GM21825 (cell line): Measurements from ENCODE around the gene GPS1.

Experiments
- ATAC-seq: cut with Tn5 transposase; IDR thresholded peaks from one replicate; pipeline ENCODE4 v1.9.1; 2021; ENCODE audit warnings: mild to moderate bottlenecking, moderate library complexity; ENCODE audit not compliant: unreplicated experiment

GPS1 gene

GRCh38 chr17:82086941-82087906 is 35.5 kb downstream of the GPS1 start:
- no peak for ATAC-seq

GRCh38 chr17:82087961-82088837 is 36.5 kb downstream of the GPS1 start:
- ATAC-seq = no peak

- no peak for ATAC-seq
These were observed 37.4 kb downstream of the GPS1 start for GRCh38 chr17:82088838-82089722.

- ATAC-seq = no peak
These were observed 38.2 kb downstream of the GPS1 start for GRCh38 chr17:82089723-82090548.

GRCh38 chr17:82090549-82091263 is 39.0 kb downstream of the GPS1 start:
- ATAC-seq = no peak

- ATAC-seq = no peak
These were observed 39.8 kb downstream of the GPS1 start for GRCh38 chr17:82091264-82092066.

- ATAC-seq = no peak
These were observed 40.4 kb downstream of the GPS1 start for GRCh38 chr17:82092094-82092586.

GRCh38 chr17:82092628-82092994 is 40.9 kb downstream of the GPS1 start:
- ATAC-seq = no peak

GRCh38 chr17:82092995-82093751 is 41.5 kb downstream of the GPS1 start:
- no peak for ATAC-seq

GRCh38 chr17:82094931-82095776 is 43.5 kb downstream of the GPS1 start:
- ATAC-seq = no peak

- ATAC-seq = no peak
These were observed 44.3 kb downstream of the GPS1 start for GRCh38 chr17:82095777-82096708.

- ATAC-seq = no peak
These were observed 45.0 kb downstream of the GPS1 start for GRCh38 chr17:82096709-82097183.

GRCh38 chr17:82097184-82097918 is 45.7 kb downstream of the GPS1 start:
- ATAC-seq = peak; percentile 0

- ATAC-seq = peak; percentile 17
These were observed 46.1 kb downstream of the GPS1 start for GRCh38 chr17:82097919-82098168.
